ENCODE results near the gene LRRC34.

The LRRC34 gene

DNA sequence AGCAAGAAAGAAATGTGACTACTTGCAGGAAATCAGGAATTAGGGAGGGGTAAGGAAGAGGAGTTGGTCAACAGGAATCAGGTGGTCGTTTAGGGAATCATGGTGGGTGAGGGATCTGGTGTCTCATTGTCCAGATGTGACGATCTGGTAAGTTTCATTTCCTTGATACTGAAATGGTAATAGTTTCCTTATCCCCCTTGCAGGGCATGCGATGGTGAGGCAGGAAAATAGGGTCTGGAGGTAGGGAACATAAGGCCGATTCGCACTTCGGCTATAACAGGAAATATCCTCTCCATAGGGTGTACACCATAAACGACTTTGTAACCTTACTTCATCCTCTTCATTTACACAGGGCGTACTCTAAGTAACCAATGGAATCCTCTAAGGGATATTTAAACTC is 574 bp upstream of the LRRC34 start:
- no peak for DNase-seq

DNA sequence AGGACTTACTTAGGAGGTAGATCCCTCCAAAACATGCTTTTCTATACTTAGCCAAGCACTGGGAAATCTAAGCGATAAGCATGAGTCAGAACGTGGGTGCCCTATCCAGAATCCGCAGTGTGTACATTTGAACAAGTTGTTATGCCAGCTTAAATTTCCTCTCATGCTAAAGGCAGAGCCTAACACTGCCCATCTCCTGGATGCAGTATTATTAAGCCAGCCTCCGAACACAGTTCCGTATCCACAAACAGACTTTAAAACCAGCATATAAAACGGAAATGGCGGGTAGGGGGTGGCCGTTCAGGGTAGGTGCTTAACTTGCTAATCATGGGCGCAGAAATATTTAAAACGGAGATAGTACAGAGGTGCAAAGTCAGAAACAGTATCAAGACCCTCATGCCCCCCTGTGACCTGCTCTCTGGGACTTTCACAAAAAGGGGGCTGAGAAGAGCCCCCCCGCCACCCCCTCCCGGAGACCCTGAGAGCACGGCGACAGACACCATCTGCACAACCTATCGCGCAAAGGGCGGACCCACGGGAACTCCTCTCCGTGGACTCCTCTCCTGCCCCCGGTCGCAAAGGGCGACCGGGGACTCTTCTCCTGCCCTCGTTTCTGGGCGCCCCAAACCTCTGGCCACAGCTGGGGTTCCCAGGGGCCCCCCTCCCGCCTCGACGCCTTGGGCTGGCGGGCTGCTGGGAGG is 923 bp downstream of the LRRC34 start:
- peak; percentile 28 for DNase-seq

- DNase-seq, result no peak
These were observed 3.4 kb downstream of the LRRC34 start for GRCh38 chr3:169809230-169809795.

DNA sequence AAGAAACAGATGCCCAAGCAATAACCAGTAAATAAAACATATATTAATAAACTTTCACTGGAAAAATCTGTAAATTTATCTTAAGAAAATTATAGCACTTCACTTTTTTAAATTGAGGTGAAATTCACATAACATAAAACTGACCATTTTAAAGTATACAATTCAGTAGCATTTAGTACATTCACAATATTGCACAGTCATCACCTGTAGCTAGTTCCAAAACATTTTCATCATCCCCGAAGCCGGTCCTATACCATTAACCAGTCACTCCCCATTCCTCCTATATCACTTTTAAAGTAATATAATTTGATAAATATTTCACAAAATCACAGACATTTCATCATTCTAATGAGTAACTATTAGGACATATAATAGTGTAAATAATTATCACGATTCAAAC is 8.0 kb downstream of the LRRC34 start:
- no peak for DNase-seq

DNA sequence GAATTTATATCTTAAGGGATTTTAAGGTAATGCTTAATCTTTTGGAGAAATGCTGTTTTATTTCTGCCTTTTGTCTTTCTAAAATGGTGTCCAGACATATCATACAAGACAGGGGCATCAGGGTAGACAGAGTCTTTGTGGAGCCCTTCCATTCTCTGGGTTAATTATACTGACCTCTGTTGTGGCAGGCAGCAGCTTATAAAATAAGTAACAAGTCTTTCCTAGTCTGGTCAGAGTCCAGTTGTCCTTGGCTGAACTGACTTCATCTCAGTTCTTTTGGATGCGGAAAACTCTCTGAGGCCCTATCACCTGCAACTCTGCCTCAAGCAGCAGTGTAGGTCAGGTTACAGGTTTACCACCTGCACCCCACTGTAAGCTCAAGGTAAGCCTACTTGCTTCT is 20.3 kb downstream of the LRRC34 start:
- no peak for DNase-seq

DNA sequence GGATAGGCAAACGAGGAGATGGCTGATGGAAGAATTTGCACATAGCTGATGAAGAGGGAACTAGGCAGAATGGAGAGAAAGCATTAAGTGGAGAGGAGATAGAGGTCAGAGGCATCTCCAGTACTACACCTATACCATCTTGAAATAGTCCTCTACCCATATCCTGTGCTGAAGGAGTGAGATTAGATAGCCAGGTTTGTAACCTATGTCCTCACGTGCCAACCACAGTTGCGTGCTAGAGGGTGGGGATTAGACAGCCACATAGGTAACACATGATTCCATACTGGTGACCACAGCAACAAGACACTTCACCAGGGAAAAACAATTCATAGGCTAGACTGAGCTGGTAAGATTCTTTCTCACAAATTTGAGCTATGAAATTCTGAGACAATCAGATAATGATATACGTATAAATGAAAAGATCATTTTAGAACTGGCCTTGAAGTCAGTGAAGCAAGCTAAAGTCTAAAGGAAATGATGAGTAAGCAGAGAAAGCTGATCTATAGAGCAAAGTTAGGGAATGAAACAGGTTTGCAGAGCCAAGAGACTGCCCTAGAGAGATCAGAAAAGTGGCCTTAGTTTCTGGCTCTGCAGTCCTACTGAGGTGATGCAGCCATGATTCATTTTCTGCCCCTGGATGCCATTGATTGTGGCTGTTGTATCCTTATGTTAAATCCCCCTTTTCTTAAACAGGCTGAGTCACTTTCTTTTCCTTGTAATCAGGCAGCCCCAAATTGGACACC is 21.8 kb downstream of the LRRC34 start:
- DNase-seq, result no peak

DNA sequence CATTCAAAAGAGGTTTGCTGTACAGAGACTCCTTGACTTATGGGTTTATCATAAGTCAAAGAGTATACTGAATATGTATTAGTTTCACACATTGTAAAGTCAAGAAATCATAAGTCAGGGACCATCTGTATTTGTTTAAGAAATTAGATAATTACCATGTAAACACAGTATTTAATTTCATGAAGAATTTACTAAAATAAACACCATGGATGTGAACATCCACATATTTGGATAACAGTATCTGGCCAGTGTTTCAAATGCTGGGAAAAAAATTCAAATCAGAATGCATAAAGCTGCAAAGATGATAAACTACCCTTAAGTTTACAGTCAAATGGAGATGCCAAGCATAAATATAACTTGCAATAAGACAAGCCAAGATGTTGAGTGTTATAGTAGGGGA is 22.5 kb downstream of the LRRC34 start:
- no peak for DNase-seq

GRCh38 chr3:169787791-169788190 is 24.9 kb downstream of the LRRC34 start:
- no peak for DNase-seq

- DNase-seq, result no peak
These were observed 25.6 kb downstream of the LRRC34 start for GRCh38 chr3:169787120-169787519.

- no peak for DNase-seq
These were observed 31.4 kb downstream of the LRRC34 start for GRCh38 chr3:169781209-169781855.

DNA sequence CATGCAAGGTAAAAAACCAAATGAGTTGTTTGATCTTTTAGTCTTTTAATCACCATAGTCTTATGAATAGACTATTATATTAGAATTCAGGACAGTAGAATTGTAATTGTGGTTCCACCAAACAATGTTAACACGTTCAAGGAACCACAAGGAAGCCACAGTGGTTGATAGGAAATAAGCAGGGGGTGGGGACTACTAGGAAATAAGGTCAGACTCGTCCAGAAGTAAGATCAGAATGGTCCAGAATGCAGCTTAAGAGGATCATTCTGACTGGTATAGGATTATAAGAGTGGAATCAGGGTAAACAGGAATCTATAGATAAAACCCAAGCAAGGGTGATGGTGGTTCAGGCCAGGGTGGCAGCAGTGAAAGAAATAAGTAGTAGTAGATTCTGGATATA is 32.0 kb downstream of the LRRC34 start:
- DNase-seq, result no peak

GRCh38 chr3:169777822-169778221 is 34.9 kb downstream of the LRRC34 start:
- DNase-seq, result no peak

GRCh38 chr3:169774186-169774585 is 38.5 kb downstream of the LRRC34 start:
- no peak for DNase-seq

- peak; percentile 84 for DNase-seq
These were observed 39.5 kb downstream of the LRRC34 start, which contains the start of gene MYNN for GRCh38 chr3:169772897-169773816. Gene MYNN (plus strand): TSS chr3:169773396. CDS start chr3:169774296, 900 bp downstream.

- peak; percentile 87 for DNase-seq
These were observed 40.3 kb downstream of the LRRC34 start for GRCh38 chr3:169772305-169772896.

DNA sequence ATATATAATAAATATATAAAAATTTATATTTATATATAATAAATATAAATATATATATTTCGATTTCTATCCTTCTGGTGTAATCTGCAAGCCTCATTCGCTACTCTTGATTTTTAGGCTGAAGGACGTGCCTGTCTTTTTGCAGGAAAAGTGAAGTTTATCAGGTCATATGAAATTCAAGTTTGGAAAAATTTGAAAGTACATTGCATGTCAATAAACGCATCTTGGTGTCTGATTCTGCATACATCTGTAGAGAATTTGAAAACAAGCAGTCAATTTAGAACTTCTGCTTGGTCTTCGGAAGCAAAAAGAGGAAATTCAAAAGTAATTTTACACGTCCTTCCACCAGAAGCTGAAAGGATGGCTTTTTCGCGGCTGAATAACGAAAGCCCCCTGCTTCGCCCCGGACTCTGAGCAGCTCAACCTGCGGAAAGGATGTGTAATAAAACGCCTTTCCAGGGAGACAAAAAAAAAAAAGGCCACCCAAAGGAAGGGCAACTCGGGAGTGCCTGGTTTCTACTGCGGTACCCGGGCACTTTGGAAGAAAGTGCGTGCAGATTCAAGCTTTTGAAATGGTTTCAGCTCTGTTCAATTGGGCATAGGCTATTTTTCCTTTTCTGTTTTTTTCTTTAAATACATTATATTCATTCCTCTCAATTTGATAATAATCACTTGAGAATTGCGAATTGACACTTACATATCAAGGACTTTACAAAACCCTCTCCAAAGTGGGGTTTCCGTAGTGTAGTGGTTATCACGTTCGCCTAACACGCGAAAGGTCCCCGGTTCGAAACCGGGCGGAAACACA is 41.0 kb downstream of the LRRC34 start:
- peak; percentile 86 for DNase-seq

DNA sequence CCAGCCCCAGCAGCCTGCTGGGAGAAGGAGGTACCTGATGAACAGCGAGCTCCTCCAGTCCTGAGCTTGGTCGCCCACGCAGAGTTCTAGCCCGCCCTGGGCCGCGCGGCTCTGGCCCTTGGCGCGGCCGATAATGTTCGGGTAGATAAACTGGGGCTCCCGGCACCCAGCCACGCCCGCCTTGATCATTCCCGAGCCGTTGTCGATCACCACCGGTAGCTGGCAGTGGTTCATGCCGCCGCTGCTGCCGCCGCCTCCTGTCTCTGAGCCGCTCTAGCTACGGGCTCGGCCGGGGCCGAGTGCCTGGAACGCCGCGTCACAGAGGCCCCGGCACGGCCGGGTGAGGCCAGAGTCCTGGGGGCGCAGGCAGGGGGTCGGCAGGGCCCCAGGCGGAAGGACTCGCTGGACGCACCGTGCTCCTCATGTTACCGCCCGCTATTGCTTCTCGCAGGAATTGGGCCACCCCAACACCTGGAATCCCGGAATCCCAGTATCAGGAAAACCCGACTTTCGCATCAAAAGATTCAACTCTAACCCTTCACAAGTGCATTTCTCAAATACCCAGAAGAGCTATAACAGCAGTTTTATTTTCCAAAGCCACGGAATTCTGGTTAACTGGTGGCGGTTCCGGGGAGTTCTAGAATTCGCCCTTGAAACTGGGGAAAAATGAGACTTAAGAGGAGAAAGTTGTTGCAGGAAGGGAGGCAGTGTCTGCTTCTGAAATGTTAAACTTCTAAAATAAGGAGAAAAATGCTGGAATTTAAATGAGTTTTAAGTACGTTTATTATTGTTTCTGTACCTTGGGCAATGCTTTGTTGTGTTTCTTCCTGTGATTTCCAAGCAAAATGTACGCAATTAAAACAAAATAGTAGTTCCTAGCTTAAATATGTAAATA is 43.2 kb downstream of the LRRC34 start, which contains the start of gene ACTRT3:
Gene ACTRT3, minus strand, starts transcription at position 275 of the 895 bp plus-strand sequence. Its CDS starts 41 bp downstream, at position 234.
- DNase-seq, result peak; percentile 57

GRCh38 chr3:169764882-169765612 is 47.7 kb downstream of the LRRC34 start, which contains the start of gene TERC:
Gene TERC (minus strand): TSS chr3:169765060.
- peak; percentile 92 for DNase-seq

GRCh38 chr3:169764312-169764881 is 48.3 kb downstream of the LRRC34 start:
- peak; percentile 32 for DNase-seq

Data from NCI-H1092 (cell line).